ENCODE results near the gene NUP205.

The NUP205 gene

DNA sequence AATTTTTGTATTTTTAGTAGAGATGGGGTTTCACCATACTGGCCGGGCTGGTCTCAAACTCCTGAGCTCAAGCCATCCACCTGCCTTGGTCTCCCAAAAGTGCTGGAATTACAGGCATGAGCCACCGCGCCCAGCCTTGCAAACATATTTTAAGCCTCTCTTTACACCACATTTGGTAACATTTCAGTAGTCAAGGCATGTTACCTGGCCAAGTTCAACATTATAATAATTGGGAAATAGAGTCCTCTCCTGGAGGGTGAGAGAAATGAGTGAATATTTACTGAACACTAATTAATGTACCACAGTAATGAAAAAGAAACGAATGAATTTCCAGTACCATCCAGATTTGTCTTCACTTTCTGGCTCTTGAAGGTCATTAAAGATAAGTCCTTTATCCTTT lies 37.8 kb upstream of the NUP205 start:
- H3K9me3 ChIP-seq (ENCODE audit: control insufficient read depth, low read length): no peaks in the 10 kb centered on the region
- H3K36me3 ChIP-seq (ENCODE audit: control insufficient read depth, insufficient read depth, low read length): no peaks in the 10 kb centered on the region
- H3K27ac ChIP-seq (ENCODE audit: low read depth, low read length, severe bottlenecking): no peak overlapping the region
- 80 to 93% methylated on average over 1 to 3 of the region's 4 CpGs for WGBS, 2 experiments (ENCODE audit: insufficient coverage in 2 of 2)
- no peak overlapping the region for H3K4me3 ChIP-seq (ENCODE audit: extremely low read depth, insufficient read depth, low read length, poor library complexity, severe bottlenecking)
- no peaks in the 10 kb centered on the region for H3K4me1 ChIP-seq (ENCODE audit: control insufficient read depth, insufficient read depth, low read length, poor library complexity, severe bottlenecking)

DNA sequence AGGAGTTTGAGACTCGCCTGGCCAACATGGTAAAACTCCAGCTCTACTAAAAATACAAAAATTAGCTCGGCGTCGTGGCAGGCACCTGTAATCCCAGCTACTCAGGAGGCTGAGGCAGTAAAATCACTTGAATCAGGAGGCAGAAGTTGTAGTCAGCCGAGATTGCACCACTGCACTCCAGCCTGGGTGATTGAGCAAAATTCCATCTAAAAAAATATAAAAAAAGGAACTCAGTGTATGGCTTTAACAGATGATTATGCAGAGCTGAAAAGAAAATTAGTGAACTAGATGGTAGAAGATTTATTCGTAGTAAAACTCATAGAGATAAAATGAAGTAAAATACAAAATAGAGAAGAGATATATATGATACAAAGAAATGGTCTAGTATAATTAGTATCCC lies 35.2 kb upstream of the NUP205 start:
- 95 to 97% methylated on average over 5 to 6 of the region's 6 CpGs for WGBS, 2 experiments (ENCODE audit: insufficient coverage in 2 of 2)
- H3K4me1 ChIP-seq (ENCODE audit: control insufficient read depth, insufficient read depth, low read length, poor library complexity, severe bottlenecking): no peaks in the 10 kb centered on the region
- H3K36me3 ChIP-seq (ENCODE audit: control insufficient read depth, insufficient read depth, low read length): no peaks in the 10 kb centered on the region
- no peaks in the 10 kb centered on the region for H3K9me3 ChIP-seq (ENCODE audit: control insufficient read depth, low read length)
- H3K27ac ChIP-seq (ENCODE audit: low read depth, low read length, severe bottlenecking): no peak overlapping the region
- H3K4me3 ChIP-seq (ENCODE audit: extremely low read depth, insufficient read depth, low read length, poor library complexity, severe bottlenecking): no peak overlapping the region

DNA sequence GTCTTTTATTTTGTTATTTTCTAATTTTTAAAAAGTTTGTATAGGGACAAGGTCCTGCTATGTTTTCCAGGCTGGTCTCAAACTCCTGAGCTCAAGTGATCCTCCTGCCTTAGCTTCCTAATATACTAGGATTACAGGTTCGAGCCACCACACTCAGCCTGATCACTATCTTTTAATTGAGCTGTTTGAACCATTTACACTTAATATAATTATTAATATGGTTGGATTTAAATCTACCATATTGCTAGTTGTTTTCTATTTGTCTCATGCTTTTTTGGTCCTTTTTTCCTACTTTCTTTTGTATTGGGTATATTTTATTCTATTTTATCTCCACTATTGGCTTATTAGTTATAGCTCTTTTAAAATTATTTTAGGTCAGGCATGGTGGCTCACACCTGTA lies 34.6 kb upstream of the NUP205 start:
- Histone ChIP-seq H3K27ac (ENCODE audit: low read depth, low read length, severe bottlenecking) (no peak overlapping the region), H3K9me3 (ENCODE audit: control insufficient read depth, low read length) (no peaks in the 10 kb centered on the region), H3K4me3 (ENCODE audit: extremely low read depth, insufficient read depth, low read length, poor library complexity, severe bottlenecking) (no peak overlapping the region), H3K36me3 (ENCODE audit: control insufficient read depth, insufficient read depth, low read length) (no peaks in the 10 kb centered on the region), H3K4me1 (ENCODE audit: control insufficient read depth, insufficient read depth, low read length, poor library complexity, severe bottlenecking) (no peaks in the 10 kb centered on the region)
- no CpG with 5 or more reads among the region's 1 CpG for WGBS, 2 experiments (ENCODE audit: insufficient coverage in 2 of 2)

DNA sequence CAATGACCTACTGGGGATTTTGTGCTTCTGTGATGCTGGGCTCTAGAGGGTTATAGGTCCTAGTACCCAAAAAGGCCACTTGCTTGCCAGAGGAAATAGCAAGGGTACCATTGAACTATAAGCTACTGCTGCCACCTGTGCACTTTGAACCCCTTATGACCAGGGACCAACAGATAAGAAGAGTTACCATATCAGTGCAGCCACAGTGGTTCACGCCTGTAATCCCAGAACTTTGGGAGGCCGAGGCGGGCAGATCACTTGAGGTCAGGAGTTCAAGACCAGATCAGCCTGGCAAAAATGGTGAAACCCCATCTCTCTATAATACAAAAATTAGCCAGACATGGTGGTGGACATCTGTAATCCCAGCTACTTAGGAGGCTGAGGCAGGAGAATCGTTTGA lies 32.3 kb upstream of the NUP205 start:
- H3K9me3 ChIP-seq (ENCODE audit: control insufficient read depth, low read length): no peaks in the 10 kb centered on the region
- no peaks in the 10 kb centered on the region for H3K36me3 ChIP-seq (ENCODE audit: control insufficient read depth, insufficient read depth, low read length)
- H3K27ac ChIP-seq (ENCODE audit: low read depth, low read length, severe bottlenecking): no peak overlapping the region
- 93 to 94% methylated on average over 3 of the region's 4 CpGs for WGBS, 2 experiments (ENCODE audit: insufficient coverage in 2 of 2)
- H3K4me3 ChIP-seq (ENCODE audit: extremely low read depth, insufficient read depth, low read length, poor library complexity, severe bottlenecking): no peak overlapping the region
- no peaks in the 10 kb centered on the region for H3K4me1 ChIP-seq (ENCODE audit: control insufficient read depth, insufficient read depth, low read length, poor library complexity, severe bottlenecking)

DNA sequence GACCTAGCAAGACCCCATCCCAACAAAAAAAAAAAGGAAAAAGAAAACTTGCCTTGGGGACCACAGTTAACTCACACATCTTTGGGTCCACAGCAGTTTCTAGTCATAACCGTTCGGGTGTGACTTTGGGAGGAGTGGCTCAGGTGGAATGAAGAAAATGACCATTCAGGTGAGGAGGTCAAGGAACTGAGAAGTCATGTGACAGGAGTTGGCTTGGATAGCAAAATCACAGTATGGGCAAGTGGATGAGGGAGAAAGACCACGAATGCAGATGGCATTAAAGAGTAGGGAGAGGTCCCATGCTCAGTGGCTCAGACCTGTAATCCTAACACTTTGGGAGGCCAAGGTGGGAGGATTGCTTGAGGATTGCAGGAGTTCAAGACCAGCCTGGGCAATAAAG lies 30.7 kb upstream of the NUP205 start:
- 81 to 89% methylated on average over 3 of the region's 3 CpGs for WGBS, 2 experiments (ENCODE audit: insufficient coverage in 2 of 2)
- Histone ChIP-seq H3K4me3 (ENCODE audit: extremely low read depth, insufficient read depth, low read length, poor library complexity, severe bottlenecking) (no peak overlapping the region), H3K27ac (ENCODE audit: low read depth, low read length, severe bottlenecking) (no peak overlapping the region), H3K9me3 (ENCODE audit: control insufficient read depth, low read length) (no peaks in the 10 kb centered on the region), H3K36me3 (ENCODE audit: control insufficient read depth, insufficient read depth, low read length) (no peaks in the 10 kb centered on the region), H3K4me1 (ENCODE audit: control insufficient read depth, insufficient read depth, low read length, poor library complexity, severe bottlenecking) (no peaks in the 10 kb centered on the region)

GRCh38 chr7:135536150-135536549 lies 21.6 kb upstream of the NUP205 start:
- H3K4me3 ChIP-seq (ENCODE audit: extremely low read depth, insufficient read depth, low read length, poor library complexity, severe bottlenecking): no peak overlapping the region
- H3K36me3 ChIP-seq (ENCODE audit: control insufficient read depth, insufficient read depth, low read length): no peaks in the 10 kb centered on the region
- 88 to 100% methylated on average over 2 of the region's 7 CpGs for WGBS, 2 experiments (ENCODE audit: insufficient coverage in 2 of 2)
- no peaks in the 10 kb centered on the region for H3K9me3 ChIP-seq (ENCODE audit: control insufficient read depth, low read length)
- H3K4me1 ChIP-seq (ENCODE audit: control insufficient read depth, insufficient read depth, low read length, poor library complexity, severe bottlenecking): peaks cover 5% of the 10 kb centered on the region
- no peak overlapping the region for H3K27ac ChIP-seq (ENCODE audit: low read depth, low read length, severe bottlenecking)

- no peak overlapping the region for H3K4me3 ChIP-seq (ENCODE audit: extremely low read depth, insufficient read depth, low read length, poor library complexity, severe bottlenecking)
- no CpG with 5 or more reads among the region's 1 CpG for WGBS, 2 experiments (ENCODE audit: insufficient coverage in 2 of 2)
- no peaks in the 10 kb centered on the region for H3K9me3 ChIP-seq (ENCODE audit: control insufficient read depth, low read length)
- peaks cover 5% of the 10 kb centered on the region for H3K4me1 ChIP-seq (ENCODE audit: control insufficient read depth, insufficient read depth, low read length, poor library complexity, severe bottlenecking)
- no peak overlapping the region for H3K27ac ChIP-seq (ENCODE audit: low read depth, low read length, severe bottlenecking)
- no peaks in the 10 kb centered on the region for H3K36me3 ChIP-seq (ENCODE audit: control insufficient read depth, insufficient read depth, low read length)
These were observed 20.3 kb upstream of the NUP205 start for GRCh38 chr7:135537453-135537852.

DNA sequence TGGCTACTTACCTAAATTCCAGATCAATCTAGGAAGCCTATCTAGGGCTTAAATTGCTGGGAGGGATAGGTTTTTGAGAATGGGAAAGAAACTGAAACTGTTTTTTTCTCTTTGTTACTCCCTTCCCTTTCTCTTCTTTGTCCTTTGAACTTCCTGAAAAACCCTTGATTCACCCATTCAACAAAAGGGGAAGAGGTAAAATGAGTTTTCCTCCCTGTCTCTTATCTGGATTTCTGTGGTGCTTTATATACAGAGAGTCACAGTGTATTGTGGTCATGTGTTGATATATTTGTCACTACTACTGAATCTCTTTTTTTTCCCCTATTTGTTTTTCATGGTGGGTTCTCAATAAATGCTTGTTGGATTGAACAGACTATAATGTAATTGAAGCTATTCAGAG lies 19.8 kb upstream of the NUP205 start:
- Histone ChIP-seq H3K36me3 (ENCODE audit: control insufficient read depth, insufficient read depth, low read length) (no peaks in the 10 kb centered on the region), H3K9me3 (ENCODE audit: control insufficient read depth, low read length) (no peaks in the 10 kb centered on the region), H3K4me3 (ENCODE audit: extremely low read depth, insufficient read depth, low read length, poor library complexity, severe bottlenecking) (no peak overlapping the region), H3K4me1 (ENCODE audit: control insufficient read depth, insufficient read depth, low read length, poor library complexity, severe bottlenecking) (peaks cover 5% of the 10 kb centered on the region), H3K27ac (ENCODE audit: low read depth, low read length, severe bottlenecking) (no peak overlapping the region)

DNA sequence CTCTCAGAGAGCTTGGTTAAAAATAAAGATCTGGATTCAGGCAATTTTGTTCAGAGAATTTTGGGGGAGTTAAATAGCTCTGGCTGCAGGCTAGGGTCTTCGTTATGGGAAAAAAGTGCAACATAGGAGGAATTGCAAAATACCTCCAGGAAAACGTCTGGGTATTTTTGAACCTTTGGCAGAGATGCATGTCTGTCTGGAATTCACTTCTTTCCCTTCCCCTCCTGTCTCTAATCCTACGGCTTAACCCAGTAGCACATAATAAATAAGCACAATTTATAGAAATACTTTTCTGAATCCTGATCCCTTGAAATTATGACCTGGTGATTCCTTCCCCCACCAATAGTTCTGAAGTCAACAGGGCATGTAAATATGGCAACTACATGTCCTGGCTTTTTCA lies 19.3 kb upstream of the NUP205 start:
- H3K4me1 ChIP-seq (ENCODE audit: control insufficient read depth, insufficient read depth, low read length, poor library complexity, severe bottlenecking): peaks cover 3% of the 10 kb centered on the region
- H3K27ac ChIP-seq (ENCODE audit: low read depth, low read length, severe bottlenecking): no peak overlapping the region
- no peaks in the 10 kb centered on the region for H3K9me3 ChIP-seq (ENCODE audit: control insufficient read depth, low read length)
- no peaks in the 10 kb centered on the region for H3K36me3 ChIP-seq (ENCODE audit: control insufficient read depth, insufficient read depth, low read length)
- no peak overlapping the region for H3K4me3 ChIP-seq (ENCODE audit: extremely low read depth, insufficient read depth, low read length, poor library complexity, severe bottlenecking)
- WGBS, 2 experiments (ENCODE audit: insufficient coverage in 2 of 2): 73% methylated on average over 3 of the region's 3 CpGs; no CpG with 5 or more reads in 1 of the 2 experiments

- Histone ChIP-seq H3K36me3 (ENCODE audit: control insufficient read depth, insufficient read depth, low read length) (no peaks in the 10 kb centered on the region), H3K4me3 (ENCODE audit: extremely low read depth, insufficient read depth, low read length, poor library complexity, severe bottlenecking) (no peak overlapping the region), H3K9me3 (ENCODE audit: control insufficient read depth, low read length) (no peaks in the 10 kb centered on the region), H3K27ac (ENCODE audit: low read depth, low read length, severe bottlenecking) (no peak overlapping the region), H3K4me1 (ENCODE audit: control insufficient read depth, insufficient read depth, low read length, poor library complexity, severe bottlenecking) (no peaks in the 10 kb centered on the region)
- no CpG with 5 or more reads among the region's 2 CpGs for WGBS, 2 experiments (ENCODE audit: insufficient coverage in 2 of 2)
These were observed 18.1 kb upstream of the NUP205 start for GRCh38 chr7:135539629-135540028.

- no peaks in the 10 kb centered on the region for H3K36me3 ChIP-seq (ENCODE audit: control insufficient read depth, insufficient read depth, low read length)
- H3K4me3 ChIP-seq (ENCODE audit: extremely low read depth, insufficient read depth, low read length, poor library complexity, severe bottlenecking): no peak overlapping the region
- 90 to 93% methylated on average over 4 to 6 of the region's 6 CpGs for WGBS, 2 experiments (ENCODE audit: insufficient coverage in 2 of 2)
These were observed 16.7 kb upstream of the NUP205 start for GRCh38 chr7:135541029-135541428.

DNA sequence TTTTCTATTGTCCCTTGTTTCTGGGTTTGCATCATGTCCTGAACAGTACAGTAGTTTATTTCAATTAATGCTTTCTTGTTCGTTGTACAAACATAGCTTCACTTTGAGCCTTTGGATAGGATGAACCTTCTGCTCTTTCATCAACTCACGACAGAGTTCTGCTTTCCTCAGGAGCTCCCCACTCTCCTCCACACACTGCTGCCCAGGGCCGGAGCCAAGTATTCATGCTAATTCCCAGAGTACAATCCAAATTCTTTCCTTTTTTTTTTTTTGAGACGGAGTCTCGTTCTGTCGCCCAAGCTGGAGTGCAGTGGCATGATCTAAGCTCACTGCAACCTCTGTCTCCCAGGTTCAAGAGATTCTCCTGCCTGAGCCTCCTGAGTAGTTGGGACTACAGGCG lies 7.5 kb upstream of the NUP205 start:
- Histone ChIP-seq H3K9me3 (ENCODE audit: control insufficient read depth, low read length) (no peaks in the 10 kb centered on the region), H3K36me3 (ENCODE audit: control insufficient read depth, insufficient read depth, low read length) (no peaks in the 10 kb centered on the region), H3K4me1 (ENCODE audit: control insufficient read depth, insufficient read depth, low read length, poor library complexity, severe bottlenecking) (no peaks in the 10 kb centered on the region), H3K4me3 (ENCODE audit: extremely low read depth, insufficient read depth, low read length, poor library complexity, severe bottlenecking) (no peak overlapping the region), H3K27ac (ENCODE audit: low read depth, low read length, severe bottlenecking) (no peak overlapping the region)
- 80 to 87% methylated on average over 6 to 7 of the region's 7 CpGs for WGBS, 2 experiments (ENCODE audit: insufficient coverage in 2 of 2)

More at GRCh38 chr7:135541029-135541428, 16.7 kb upstream of the NUP205 start:
- Histone ChIP-seq H3K9me3 (ENCODE audit: control insufficient read depth, low read length) (no peaks in the 10 kb centered on the region), H3K4me1 (ENCODE audit: control insufficient read depth, insufficient read depth, low read length, poor library complexity, severe bottlenecking) (no peaks in the 10 kb centered on the region), H3K27ac (ENCODE audit: low read depth, low read length, severe bottlenecking) (no peak overlapping the region)

Data from mesodermal cell (in vitro differentiated cells).